Endothelial cell of umbilical vein (primary cell): ENCODE data around the gene MBOAT1. TPM values are rescaled to one million over a fixed set of nuclear protein-coding genes. Genes with fewer than 3 reads are reported as not detected.

Source experiments
- BruUV-seq: library from RNA; stranded (reverse); fragments of 400-500 nt; replicated peaks from 2 replicates; lab custom pipeline; 2021; lab: Mats Ljungman, UMichigan
- CTCF ChIA-PET: fragments of 300-600, 350-600 bp; sonication (Branson Sonifier 250); formaldehyde crosslinking; loops from one replicate; lab custom pipeline; 2021; ENCODE audit warnings: antibody characterized with exemption, inconsistent platforms; lab: Charles Lee
- POLR2A ChIA-PET: fragments of 300-600, 350-600 bp; sonication (Branson Sonifier 250); formaldehyde crosslinking; loops from one replicate; lab custom pipeline; 2021; ENCODE audit warnings: antibody characterized with exemption, inconsistent platforms; lab: Charles Lee
- DNase-seq: peaks from one replicate; pipeline ENCODE4 v3.0.0-alpha.2; 2011; ENCODE audit warnings: low read depth, low spot score
- FAIRE-seq: peaks from 2 replicates; lab custom pipeline; 2011; peaks lifted over from hg19 to GRCh38; lab: Jason Lieb, UNC
- H2AFZ ChIP-seq: 2 replicates; pipeline ENCODE4 v1.6.0; 2012; ENCODE audit warnings: low read depth, low read length, control low read depth, inconsistent platforms
- H3K27ac ChIP-seq: 2 replicates; pipeline ENCODE4 v1.5.1; 2011; ENCODE audit warnings: low read depth, mild to moderate bottlenecking, control low read depth, low read length, moderate library complexity; ENCODE audit not compliant: insufficient read depth
- H3K27me3 ChIP-seq, 2 experiments: 2 replicates each; pipeline versions ENCODE4 v1.6.0 to v1.6.1; 2011; ENCODE audit warnings: low read length in 2 of 2, mixed read lengths in 1 of 2; ENCODE audit not compliant: control insufficient read depth in 2 of 2, insufficient read depth in 2 of 2
- H3K36me3 ChIP-seq, 2 experiments: 2 replicates in 1 of 2; 3 replicates in 1 of 2; pipeline ENCODE4 v1.5.1; 2011; ENCODE audit warnings: low read length in 2 of 2, mild to moderate bottlenecking in 1 of 2, moderate library complexity in 1 of 2; ENCODE audit not compliant: control insufficient read depth in 2 of 2, insufficient read depth in 2 of 2; ENCODE audit errors: extremely low read depth in 1 of 2
- H3K4me1 ChIP-seq: 3 replicates; pipeline ENCODE4 v1.5.1; 2011; ENCODE audit warnings: mild to moderate bottlenecking, low read length; ENCODE audit not compliant: control insufficient read depth, insufficient read depth; ENCODE audit errors: extremely low read depth
- H3K4me2 ChIP-seq: 2 replicates; pipeline ENCODE4 v1.6.1; 2011; ENCODE audit warnings: low read length, control low read depth, mixed read lengths; ENCODE audit not compliant: insufficient read depth
- H3K4me3 ChIP-seq, 3 experiments: fragments of 200-600 bp in 1 of 3; sonication (generic), shearing (Covaris generic) in 1 of 3; replicated peaks in 1 of 3; 2 replicates each; pipeline ENCODE4 v1.5.1; 2011 to 2016; ENCODE audit warnings: control low read depth in 3 of 3, low read length in 3 of 3, mild to moderate bottlenecking in 2 of 3, inconsistent platforms in 1 of 3, low read depth in 1 of 3, moderate library complexity in 1 of 3; ENCODE audit not compliant: insufficient read depth in 1 of 3
- H3K79me2 ChIP-seq: 2 replicates; pipeline ENCODE4 v1.6.0; 2012; ENCODE audit warnings: low read length, inconsistent platforms; ENCODE audit not compliant: control insufficient read depth, insufficient read depth
- H3K9ac ChIP-seq: replicated peaks from 2 replicates; pipeline ENCODE3; 2011; ENCODE audit warnings: low read length, control low read depth; ENCODE audit not compliant: insufficient read depth; ENCODE audit errors: extremely low read depth
- H3K9me1 ChIP-seq: replicated peaks from 3 replicates; pipeline ENCODE4 v1.6.0; 2011; ENCODE audit warnings: mild to moderate bottlenecking, low read length; ENCODE audit not compliant: control insufficient read depth, insufficient read depth; ENCODE audit errors: extremely low read depth
- H3K9me3 ChIP-seq: replicated peaks from 2 replicates; pipeline ENCODE4 v1.5.1; 2012; ENCODE audit warnings: low read length, inconsistent platforms; ENCODE audit not compliant: control insufficient read depth, insufficient read depth
- H4K20me1 ChIP-seq: replicated peaks from 2 replicates; pipeline ENCODE3; 2011; ENCODE audit warnings: mild to moderate bottlenecking, low read length; ENCODE audit not compliant: control insufficient read depth, insufficient read depth; ENCODE audit errors: extremely low read depth
- EZH2 ChIP-seq: IDR thresholded peaks from 2 replicates; pipeline ENCODE4 v1.6.1; 2012; ENCODE audit warnings: borderline replicate concordance, low read depth, mild to moderate bottlenecking, moderate library complexity, low read length, inconsistent platforms; ENCODE audit not compliant: severe bottlenecking
- FOS ChIP-seq: IDR thresholded peaks from 2 replicates; pipeline ENCODE4 v1.6.1; 2011; ENCODE audit warnings: mild to moderate bottlenecking, low read length, moderate library complexity, borderline replicate concordance; ENCODE audit not compliant: insufficient read depth
- GATA2 ChIP-seq: IDR thresholded peaks from 2 replicates; pipeline ENCODE4 v1.7.0; 2011; ENCODE audit warnings: low read depth, mild to moderate bottlenecking, moderate library complexity, mixed read lengths, low read length; ENCODE audit not compliant: insufficient read length, insufficient read depth
- JUN ChIP-seq: IDR thresholded peaks from 2 replicates; pipeline ENCODE4 v1.6.1; 2011; ENCODE audit warnings: borderline replicate concordance, low read depth; ENCODE audit not compliant: insufficient read length, insufficient read depth
- MYC ChIP-seq: IDR thresholded peaks from one replicate; pipeline ENCODE4 v1.6.1; 2011; ENCODE audit warnings: mild to moderate bottlenecking, low read depth, low read length
- POLR2A ChIP-seq: IDR thresholded peaks from 2 replicates; pipeline ENCODE4 v1.6.1; 2012; ENCODE audit warnings: low read depth, mild to moderate bottlenecking, control low read depth, low read length
- POLR2AphosphoS5 ChIP-seq: IDR thresholded peaks from 2 replicates; pipeline ENCODE4 v1.6.1; 2012; ENCODE audit warnings: low read depth, mild to moderate bottlenecking, control low read depth, low read length, moderate library complexity; ENCODE audit not compliant: insufficient read depth
- dilution Hi-C: fragments of 300-500 bp; cut with MboI; formaldehyde crosslinking; loops from one replicate; pipeline ENCODE4 v1.15.0; 2019; ENCODE audit warnings: low sequenced_read_pairs; ENCODE audit not compliant: extremely low pct_ligation_motif_present
- intact Hi-C: fragments of 100-400 bp; cut with micrococcal nuclease; formaldehyde crosslinking; loops from one replicate; pipeline ENCODE4 v1.10.0; 2022
- polyA plus RNA-seq, 4 experiments: library from polyadenylated mRNA; depleted of rRNA in 3 of 4; stranded (reverse) in 3 of 4; unstranded in 1 of 4; fragments of >200 nt; gene quantifications; 2 replicates each; pipeline versions ENCODE4 v1.2.1 to v1.2.3, GENCODE V29; 2011 to 2012; ENCODE audit warnings: missing spikeins in 1 of 4
- total RNA-seq: library from RNA; stranded (reverse); gene quantifications from 2 replicates; pipeline ENCODE4 v1.2.3, GENCODE V29; 2021
- TF ChIP-seq, protein P1 (sequence below), 2 donors: IDR thresholded peaks; 1 replicate in 1 of 2; 2 replicates in 1 of 2; pipeline ENCODE4 v1.5.1; 2011; ENCODE audit warnings: low read length in 2 of 2, mild to moderate bottlenecking in 2 of 2, moderate library complexity in 2 of 2, control low read depth in 1 of 2, inconsistent platforms in 1 of 2, low read depth in 1 of 2; ENCODE audit not compliant: insufficient read depth in 1 of 2; ENCODE audit errors: extremely low read depth in 1 of 2
- TF ChIP-seq, protein P2 (sequence below): IDR thresholded peaks from 2 replicates; pipeline ENCODE4 v1.6.1; 2011; ENCODE audit not compliant: insufficient read depth, insufficient read length

The MBOAT1 gene
- total and polyA plus RNA-seq, 2 donors (not counting 3 experiments of a cell fraction or from before 2014, with no cell fraction given), result 2.1 to 5.4 TPM

DNA sequence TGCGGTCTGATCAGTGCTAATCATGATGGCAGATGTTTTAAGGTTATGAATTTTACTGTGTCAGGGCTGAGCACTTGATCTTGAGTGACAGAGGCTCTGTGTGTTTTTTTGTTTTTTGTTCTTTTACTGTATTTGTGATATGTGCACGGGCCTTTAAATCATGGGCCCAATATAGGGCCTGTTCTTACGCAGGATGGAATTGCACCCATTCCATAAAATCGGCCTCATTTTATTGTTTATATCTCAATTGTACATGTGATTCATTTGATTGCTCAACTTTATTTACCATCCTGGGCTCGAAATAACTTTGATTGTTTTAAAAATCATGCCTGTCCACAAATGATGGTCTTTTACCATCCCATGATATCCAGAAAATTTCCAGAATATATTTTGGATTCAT lies 39.3 kb upstream of the MBOAT1 start:
- DNase-seq (no peak), FAIRE-seq (no peak)
- H3K9ac ChIP-seq, result no peak overlapping the region
- no peak overlapping the region for H2AFZ ChIP-seq
- no peaks in the 10 kb centered on the region for H3K36me3 ChIP-seq
- no peaks in the 10 kb centered on the region for H3K4me1 ChIP-seq
- ChIA-PET POLR2A (no interaction called here), CTCF (interaction anchor here (1.0 kb wide), 1 partner anchor 19 kb away, joined by 3 read pairs; no protein-coding TSS in a partner anchor)
- H3K9me3 ChIP-seq, result no peaks in the 10 kb centered on the region
- no peaks in the 10 kb centered on the region for H3K79me2 ChIP-seq
- dilution Hi-C loops, result no loop called here
- H3K4me2 ChIP-seq, result no peak overlapping the region
- intact Hi-C loops, result no loop called here
- TF ChIP-seq FOS (no peak), EZH2 (no peak), GATA2 (no peak), JUN (no peak), POLR2AphosphoS5 (no peak), POLR2A (no peak), MYC (no peak)
- TF ChIP-seq, protein P1, sequence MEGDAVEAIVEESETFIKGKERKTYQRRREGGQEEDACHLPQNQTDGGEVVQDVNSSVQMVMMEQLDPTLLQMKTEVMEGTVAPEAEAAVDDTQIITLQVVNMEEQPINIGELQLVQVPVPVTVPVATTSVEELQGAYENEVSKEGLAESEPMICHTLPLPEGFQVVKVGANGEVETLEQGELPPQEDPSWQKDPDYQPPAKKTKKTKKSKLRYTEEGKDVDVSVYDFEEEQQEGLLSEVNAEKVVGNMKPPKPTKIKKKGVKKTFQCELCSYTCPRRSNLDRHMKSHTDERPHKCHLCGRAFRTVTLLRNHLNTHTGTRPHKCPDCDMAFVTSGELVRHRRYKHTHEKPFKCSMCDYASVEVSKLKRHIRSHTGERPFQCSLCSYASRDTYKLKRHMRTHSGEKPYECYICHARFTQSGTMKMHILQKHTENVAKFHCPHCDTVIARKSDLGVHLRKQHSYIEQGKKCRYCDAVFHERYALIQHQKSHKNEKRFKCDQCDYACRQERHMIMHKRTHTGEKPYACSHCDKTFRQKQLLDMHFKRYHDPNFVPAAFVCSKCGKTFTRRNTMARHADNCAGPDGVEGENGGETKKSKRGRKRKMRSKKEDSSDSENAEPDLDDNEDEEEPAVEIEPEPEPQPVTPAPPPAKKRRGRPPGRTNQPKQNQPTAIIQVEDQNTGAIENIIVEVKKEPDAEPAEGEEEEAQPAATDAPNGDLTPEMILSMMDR (IDR thresholded peaks at IDR 0.05; ENCODE audit: extremely low read depth in 1 of 2, insufficient read depth in 1 of 2, low read depth in 1 of 2, low read length in 2 of 2), result no peak
- TF ChIP-seq, protein P2, sequence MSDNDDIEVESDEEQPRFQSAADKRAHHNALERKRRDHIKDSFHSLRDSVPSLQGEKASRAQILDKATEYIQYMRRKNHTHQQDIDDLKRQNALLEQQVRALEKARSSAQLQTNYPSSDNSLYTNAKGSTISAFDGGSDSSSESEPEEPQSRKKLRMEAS, result no peak
- no peak overlapping the region for H3K27ac ChIP-seq
- no peaks in the 10 kb centered on the region for H3K9me1 ChIP-seq
- no TSS peak for BruUV-seq
- peaks cover 0 to 3% of the 10 kb centered on the region in 2 experiments for H3K27me3 ChIP-seq
- no peak overlapping the region for H3K4me3 ChIP-seq
- H4K20me1 ChIP-seq, result no peaks in the 10 kb centered on the region
